SK-N-SH (cell line): ENCODE data around the gene IL2RG. TPM values are rescaled to one million over a fixed set of nuclear protein-coding genes. Genes with fewer than 3 reads are reported as not detected.

Experiments
- CTCF ChIA-PET: fragments of 300-600, 350-600 bp; formaldehyde crosslinking; extraction: SDS; loops from one replicate; lab custom pipeline; 2021; lab: Yijun Ruan, JAX
- POLR2A ChIA-PET: fragments of 350-600 bp; sonication (Branson Sonifier 250); formaldehyde crosslinking; extraction: SDS; loops from one replicate; lab custom pipeline; 2020; ENCODE audit warnings: antibody characterized with exemption, inconsistent platforms; lab: Yijun Ruan, JAX
- DNase-seq: peaks from one replicate; pipeline ENCODE4 v3.0.0; 2012
- H2AFZ ChIP-seq: fragments of 200-600 bp; sonication (generic); 2 replicates; pipeline ENCODE4 v1.8.1; 2016; ENCODE audit warnings: antibody characterized with exemption, mild to moderate bottlenecking, low read depth
- H3F3A ChIP-seq: fragments of 200-600 bp; sonication (generic); replicated peaks from 2 replicates; pipeline ENCODE3; 2016; ENCODE audit warnings: antibody characterized with exemption, mild to moderate bottlenecking; ENCODE audit not compliant: insufficient read depth
- H3K27ac ChIP-seq, 2 experiments: fragments of 200-500 bp in 1 of 2; fragments of 200-600 bp in 1 of 2; sonication (Bioruptor generic) in 1 of 2; sonication (generic), shearing (Covaris generic) in 1 of 2; 2 replicates each; pipeline versions ENCODE4 v1.5.1 to v1.6.1; 2014 to 2016; ENCODE audit warnings: low read depth in 2 of 2, inconsistent platforms in 1 of 2, low read length in 1 of 2, mild to moderate bottlenecking in 1 of 2, mixed read lengths in 1 of 2
- H3K27me3 ChIP-seq: fragments of 200-600 bp; sonication (generic), shearing (Covaris generic); 2 replicates; pipeline ENCODE4 v1.6.1; 2016; ENCODE audit warnings: mixed run types; ENCODE audit not compliant: insufficient read depth
- H3K36me3 ChIP-seq, 2 experiments: fragments of 200-500 bp in 1 of 2; fragments of 200-600 bp in 1 of 2; sonication (Bioruptor generic) in 1 of 2; sonication (generic) in 1 of 2; replicated peaks in 1 of 2; 2 replicates each; pipeline versions ENCODE3 to v1.5.1; 2014 to 2016; ENCODE audit warnings: low read length in 1 of 2, mild to moderate bottlenecking in 1 of 2; ENCODE audit not compliant: insufficient read depth in 2 of 2, control insufficient read depth in 1 of 2
- H3K4me1 ChIP-seq, 2 experiments: fragments of 200-500 bp in 1 of 2; fragments of 200-600 bp in 1 of 2; sonication (Bioruptor generic) in 1 of 2; sonication (generic), shearing (Covaris generic) in 1 of 2; 2 replicates each; pipeline versions ENCODE4 v1.5.1 to v1.6.1; 2014 to 2016; ENCODE audit warnings: low read depth in 1 of 2, low read length in 1 of 2, mixed run types in 1 of 2; ENCODE audit not compliant: insufficient read depth in 2 of 2, control insufficient read depth in 1 of 2
- H3K4me2 ChIP-seq: fragments of 200-600 bp; sonication (generic), shearing (Covaris generic); 2 replicates; pipeline ENCODE4 v1.6.1; 2017; ENCODE audit warnings: mixed run types
- H3K4me3 ChIP-seq, 2 experiments: fragments of 200-500 bp in 1 of 2; fragments of 200-600 bp in 1 of 2; sonication (Bioruptor generic) in 1 of 2; sonication (generic), shearing (Covaris generic) in 1 of 2; 2 replicates each; pipeline versions ENCODE4 v1.5.1 to v1.8.1; 2014 to 2016; ENCODE audit warnings: low read depth in 2 of 2, inconsistent platforms in 1 of 2, low read length in 1 of 2, mild to moderate bottlenecking in 1 of 2, mixed read lengths in 1 of 2, moderate library complexity in 1 of 2
- H3K79me2 ChIP-seq: fragments of 200-600 bp; sonication (generic); 2 replicates; pipeline ENCODE4 v1.8.1; 2017; ENCODE audit warnings: mild to moderate bottlenecking; ENCODE audit not compliant: insufficient read depth
- H3K9ac ChIP-seq: fragments of 200-600 bp; sonication (generic); 2 replicates; pipeline ENCODE4 v1.6.1; 2017; ENCODE audit warnings: mixed run types
- H3K9me2 ChIP-seq: fragments of 200-600 bp; sonication (generic); 2 replicates; pipeline ENCODE4 v1.6.1; 2017; ENCODE audit warnings: mixed run types
- H3K9me3 ChIP-seq: fragments of 200-600 bp; sonication (generic); 2 replicates; pipeline ENCODE4 v1.6.1; 2017; ENCODE audit warnings: mixed run types, mild to moderate bottlenecking, moderate library complexity
- H4K20me1 ChIP-seq: fragments of 200-600 bp; sonication (generic); 2 replicates; pipeline ENCODE4 v1.6.1; 2017; ENCODE audit warnings: mild to moderate bottlenecking, mixed run types; ENCODE audit not compliant: insufficient read depth
- ELF1 ChIP-seq: IDR thresholded peaks from 2 replicates; pipeline ENCODE4 v1.4.0; 2012
- EP300 ChIP-seq, 2 experiments: IDR thresholded peaks; 2 replicates each; pipeline versions ENCODE4 v1.4.0 to v1.6.1; 2012; ENCODE audit warnings: borderline replicate concordance in 1 of 2, low read depth in 1 of 2, low read length in 1 of 2
- EZH2phosphoT487 ChIP-seq: fragments of 200-600 bp; sonication (generic); IDR thresholded peaks from 2 replicates; pipeline ENCODE4 v1.6.1; 2017; ENCODE audit warnings: low read depth, mixed run types, mild to moderate bottlenecking, antibody characterized with exemption, moderate library complexity, borderline replicate concordance
- FOXJ3 ChIP-seq: sonication (generic); formaldehyde crosslinking; IDR thresholded peaks from 2 replicates; pipeline ENCODE4 v1.5.1; 2020; ENCODE audit warnings: mild to moderate bottlenecking, missing genetic modification reagents
- MEF2A ChIP-seq: IDR thresholded peaks from 2 replicates; pipeline ENCODE4 v1.4.0; 2012; ENCODE audit warnings: low read depth, borderline replicate concordance
- NFIC ChIP-seq: IDR thresholded peaks from 2 replicates; pipeline ENCODE4 v1.4.0; 2012; ENCODE audit warnings: borderline replicate concordance
- NRF1 ChIP-seq: IDR thresholded peaks from 2 replicates; pipeline ENCODE4 v1.6.1; 2012; ENCODE audit warnings: low read depth, mild to moderate bottlenecking, low read length
- RAD21 ChIP-seq: IDR thresholded peaks from 2 replicates; pipeline ENCODE4 v1.6.1; 2012; ENCODE audit warnings: mild to moderate bottlenecking, low read length
- RCOR1 ChIP-seq: fragments of 150-350 bp; IDR thresholded peaks from 2 replicates; pipeline ENCODE4 v1.6.1; 2017; ENCODE audit warnings: antibody characterized with exemption, low read length
- RXRA ChIP-seq: IDR thresholded peaks from 2 replicates; pipeline ENCODE4 v1.4.0; 2012; ENCODE audit warnings: low read depth, mild to moderate bottlenecking, borderline replicate concordance
- SIN3A ChIP-seq: IDR thresholded peaks from 2 replicates; pipeline ENCODE4 v1.6.1; 2012; ENCODE audit warnings: low read depth, mild to moderate bottlenecking, low read length, moderate library complexity, borderline replicate concordance
- SMC3 ChIP-seq: IDR thresholded peaks from 2 replicates; pipeline ENCODE4 v1.6.1; 2012; ENCODE audit warnings: low read depth, low read length, improper control_type of control experiment
- TAF1 ChIP-seq: IDR thresholded peaks from 2 replicates; pipeline ENCODE4 v1.6.1; 2012; ENCODE audit warnings: low read depth, mild to moderate bottlenecking, low read length, moderate library complexity, borderline replicate concordance
- TEAD4 ChIP-seq: IDR thresholded peaks from 2 replicates; pipeline ENCODE4 v1.4.0; 2012; ENCODE audit warnings: mild to moderate bottlenecking, borderline replicate concordance; ENCODE audit not compliant: insufficient read depth
- USF1 ChIP-seq: IDR thresholded peaks from 2 replicates; pipeline ENCODE4 v1.4.0; 2012; ENCODE audit warnings: low read depth, borderline replicate concordance
- USF2 ChIP-seq: fragments of 150-350 bp; IDR thresholded peaks from 2 replicates; pipeline ENCODE4 v1.6.1; 2017; ENCODE audit warnings: antibody characterized with exemption, low read length, low read depth, borderline replicate concordance
- YY1 ChIP-seq: IDR thresholded peaks from 2 replicates; pipeline ENCODE4 v1.4.0; 2012; ENCODE audit warnings: low read depth, mild to moderate bottlenecking
- WGBS: methylation state at CpG from one replicate; pipeline ENCODE4 v1.1.6; 2017; ENCODE audit warnings: low lambda C conversion rate; 5-methylcytosine and 5-hydroxymethylcytosine counted together
- polyA plus RNA-seq, 3 experiments: library from polyadenylated mRNA; depleted of rRNA; stranded (reverse); fragments of >200 nt; gene quantifications; 2 replicates each; pipeline ENCODE4 v1.2.3, GENCODE V29; 2012
- TF ChIP-seq, protein P1 (sequence below): IDR thresholded peaks from 2 replicates; pipeline ENCODE4 v1.6.1; 2012; ENCODE audit warnings: mild to moderate bottlenecking, low read depth, low read length, moderate library complexity

The IL2RG gene
- polyA plus RNA-seq, 1 of the 3 experiments (the other 2 are of a cell fraction) = not detected

GRCh38 chrX:71148278-71148663 is 36.9 kb upstream of the IL2RG start:
- peaks cover 0 to 4% of the 10 kb centered on the region in 2 experiments; a peak in 1 of 4 replicates for H3K4me1 ChIP-seq
- no peaks in the 10 kb centered on the region for H3K36me3 ChIP-seq
- H3K27ac ChIP-seq = no peak overlapping the region
- no peak overlapping the region for H2AFZ ChIP-seq
- no peak for DNase-seq
- POLR2A ChIA-PET = interaction anchor here (0.6 to 0.7 kb wide), 2 partner anchors 11 to 154 kb away, joined by 3 to 5 read pairs; no protein-coding TSS in a partner anchor
- H3K4me3 ChIP-seq = no peak overlapping the region
- H3K9ac ChIP-seq = no peak overlapping the region
- TF ChIP-seq EP300 (IDR thresholded peaks at IDR 0.05; ENCODE audit: borderline replicate concordance in 1 of 2, low read depth in 1 of 2, low read length in 1 of 2) (no peak), RXRA (no peak), TAF1 (no peak), USF2 (no peak)
- H3K79me2 ChIP-seq = no peaks in the 10 kb centered on the region
- H4K20me1 ChIP-seq = no peaks in the 10 kb centered on the region
- peaks cover 23% of the 10 kb centered on the region; the same call in 1 of the 2 replicates for H3K27me3 ChIP-seq
- no CpG with 5 or more reads among the region's 8 CpGs for WGBS
- CTCF ChIA-PET = no interaction called here
- H3K9me2 ChIP-seq = no peaks in the 10 kb centered on the region
- no peaks in the 10 kb centered on the region for H3K9me3 ChIP-seq
- H3K4me2 ChIP-seq = no peak overlapping the region
- H3F3A ChIP-seq = peaks cover 7% of the 10 kb centered on the region

DNA sequence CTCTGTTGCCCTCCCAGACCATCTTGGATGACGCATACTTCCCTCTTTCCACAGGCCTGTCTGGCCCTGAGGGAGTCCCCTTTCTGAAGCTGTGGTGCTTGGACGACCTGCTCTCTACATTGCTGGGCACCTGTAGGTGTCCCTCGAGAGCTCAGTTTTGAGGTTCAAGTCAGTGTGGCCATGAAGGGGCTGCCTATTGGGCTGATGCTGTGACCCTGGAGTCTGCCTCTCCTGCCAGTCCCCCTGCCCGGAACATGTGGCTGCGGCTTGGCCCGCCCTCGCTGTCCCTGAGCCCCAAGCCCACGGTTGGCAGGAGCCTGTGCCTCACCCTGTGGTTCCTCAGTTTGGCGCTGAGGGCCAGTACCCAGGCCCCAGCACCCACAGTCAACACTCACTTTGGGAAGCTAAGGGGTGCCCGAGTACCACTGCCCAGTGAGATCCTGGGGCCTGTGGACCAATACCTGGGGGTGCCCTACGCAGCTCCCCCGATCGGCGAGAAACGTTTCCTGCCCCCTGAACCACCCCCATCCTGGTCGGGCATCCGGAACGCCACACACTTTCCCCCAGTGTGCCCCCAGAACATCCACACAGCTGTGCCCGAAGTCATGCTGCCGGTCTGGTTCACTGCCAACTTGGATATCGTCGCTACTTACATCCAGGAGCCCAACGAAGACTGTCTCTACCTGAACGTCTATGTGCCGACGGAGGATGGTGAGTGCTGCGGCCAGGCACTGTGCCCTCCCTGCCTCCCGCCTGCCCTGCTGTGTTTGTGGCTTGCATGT is 36.3 kb upstream of the IL2RG start:
- whole genome bisulfite sequencing = 54% methylated on average over 26 of the region's 28 CpGs
- TF ChIP-seq MEF2A = no peak
- TF ChIP-seq TEAD4 = no peak
- TF ChIP-seq, protein P1, sequence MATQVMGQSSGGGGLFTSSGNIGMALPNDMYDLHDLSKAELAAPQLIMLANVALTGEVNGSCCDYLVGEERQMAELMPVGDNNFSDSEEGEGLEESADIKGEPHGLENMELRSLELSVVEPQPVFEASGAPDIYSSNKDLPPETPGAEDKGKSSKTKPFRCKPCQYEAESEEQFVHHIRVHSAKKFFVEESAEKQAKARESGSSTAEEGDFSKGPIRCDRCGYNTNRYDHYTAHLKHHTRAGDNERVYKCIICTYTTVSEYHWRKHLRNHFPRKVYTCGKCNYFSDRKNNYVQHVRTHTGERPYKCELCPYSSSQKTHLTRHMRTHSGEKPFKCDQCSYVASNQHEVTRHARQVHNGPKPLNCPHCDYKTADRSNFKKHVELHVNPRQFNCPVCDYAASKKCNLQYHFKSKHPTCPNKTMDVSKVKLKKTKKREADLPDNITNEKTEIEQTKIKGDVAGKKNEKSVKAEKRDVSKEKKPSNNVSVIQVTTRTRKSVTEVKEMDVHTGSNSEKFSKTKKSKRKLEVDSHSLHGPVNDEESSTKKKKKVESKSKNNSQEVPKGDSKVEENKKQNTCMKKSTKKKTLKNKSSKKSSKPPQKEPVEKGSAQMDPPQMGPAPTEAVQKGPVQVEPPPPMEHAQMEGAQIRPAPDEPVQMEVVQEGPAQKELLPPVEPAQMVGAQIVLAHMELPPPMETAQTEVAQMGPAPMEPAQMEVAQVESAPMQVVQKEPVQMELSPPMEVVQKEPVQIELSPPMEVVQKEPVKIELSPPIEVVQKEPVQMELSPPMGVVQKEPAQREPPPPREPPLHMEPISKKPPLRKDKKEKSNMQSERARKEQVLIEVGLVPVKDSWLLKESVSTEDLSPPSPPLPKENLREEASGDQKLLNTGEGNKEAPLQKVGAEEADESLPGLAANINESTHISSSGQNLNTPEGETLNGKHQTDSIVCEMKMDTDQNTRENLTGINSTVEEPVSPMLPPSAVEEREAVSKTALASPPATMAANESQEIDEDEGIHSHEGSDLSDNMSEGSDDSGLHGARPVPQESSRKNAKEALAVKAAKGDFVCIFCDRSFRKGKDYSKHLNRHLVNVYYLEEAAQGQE = no peak
- no peak for TF ChIP-seq SMC3
- no peak for TF ChIP-seq NFIC
- TF ChIP-seq RCOR1 = no peak
- no peak for TF ChIP-seq ELF1
- TF ChIP-seq RAD21 = no peak
- no peak for TF ChIP-seq RXRA
- no peak for TF ChIP-seq USF1
- TF ChIP-seq FOXJ3 = no peak
- TF ChIP-seq YY1 = no peak
- TF ChIP-seq NRF1 = no peak
- no peak for TF ChIP-seq USF2
- no peak for TF ChIP-seq EZH2phosphoT487
- no peak for TF ChIP-seq SIN3A

More for the DNA sequence above, 36.3 kb upstream of the IL2RG start:
- Histone ChIP-seq H3K4me3 (no peak overlapping the region), H3K36me3 (no peaks in the 10 kb centered on the region), H3K4me2 (no peak overlapping the region), H3K9me3 (no peaks in the 10 kb centered on the region), H4K20me1 (no peaks in the 10 kb centered on the region), H2AFZ (no peak overlapping the region), H3K4me1 (peaks cover 0 to 4% of the 10 kb centered on the region in 2 experiments; a peak in 1 of 4 replicates), H3K79me2 (no peaks in the 10 kb centered on the region), H3K9me2 (no peaks in the 10 kb centered on the region), H3K27me3 (peaks cover 19% of the 10 kb centered on the region; the same call in 1 of the 2 replicates), H3K27ac (no peak overlapping the region), H3F3A (peaks cover 10% of the 10 kb centered on the region), H3K9ac (no peak overlapping the region)
- POLR2A ChIA-PET = interaction anchor here (0.6 kb wide), 1 partner anchor 10 kb away, joined by 5 read pairs; no protein-coding TSS in a partner anchor
- CTCF ChIA-PET = interaction anchor here (0.7 kb wide), 1 partner anchor 39 kb away, joined by 5 read pairs; no protein-coding TSS in a partner anchor
- no peak for DNase-seq
